ENCODE data around the gene MTHFS.

DNA sequence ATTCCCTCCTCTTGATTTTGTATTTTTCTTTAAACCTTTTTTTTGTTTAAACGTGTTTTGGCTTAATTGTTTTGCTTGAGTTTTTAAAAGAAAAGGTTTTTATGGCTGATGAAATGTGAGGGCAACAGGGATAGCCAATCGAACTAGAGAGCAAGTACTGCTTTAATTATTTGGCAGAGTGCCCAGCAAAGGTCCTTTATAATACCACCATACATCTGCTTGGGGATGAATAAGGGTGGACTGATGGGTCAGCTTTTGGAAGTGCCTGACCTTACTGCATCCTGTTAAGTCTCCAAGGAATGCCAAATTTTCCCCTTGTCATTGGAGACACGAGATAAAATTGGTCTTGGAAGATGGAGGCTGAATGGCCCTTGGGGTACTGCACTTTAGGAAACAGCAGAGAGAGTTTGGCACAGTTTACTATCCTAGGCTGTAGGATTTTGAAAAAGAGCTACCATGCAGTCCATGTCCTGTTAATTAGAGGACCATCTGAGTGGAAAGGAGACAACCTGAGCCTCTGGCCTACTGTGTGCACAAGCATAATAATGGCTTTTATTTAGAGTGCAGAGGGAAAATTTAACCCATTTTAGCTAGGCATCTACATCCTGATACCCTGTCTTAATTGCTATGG, 19.8 kb upstream of the MTHFS start:
- TF ChIP-seq POLR2AphosphoS5 (IDR thresholded peaks at IDR 0.05; ENCODE audit: low read depth, low read length) (no peak), SIN3A (IDR thresholded peaks at IDR 0.05; ENCODE audit: borderline replicate concordance, insufficient read depth, low read length) (no peak)
